HepG2 (cell line): ENCODE data around the gene ADAM19. TPM values are rescaled to one million over a fixed set of nuclear protein-coding genes. Genes with fewer than 3 reads are reported as not detected.

ENCODE experiments used
- ATAC-seq: fragments of 200-7000 bp; cut with Tn5 transposase; 3 replicates; pipeline ENCODE4 v1.9.1; 2020; ENCODE audit warnings: mild to moderate bottlenecking, moderate library complexity
- BruUV-seq: library from RNA; stranded (reverse); fragments of 400-500 nt; replicated peaks from 2 replicates; lab custom pipeline; 2021; lab: Mats Ljungman, UMichigan
- CTCF ChIA-PET: fragments of 300-600 bp; formaldehyde crosslinking; extraction: SDS; loops from one replicate; lab custom pipeline; 2021; ENCODE audit warnings: low total read pairs, inconsistent platforms, low intra/inter-chr PET ratio; lab: Yijun Ruan, JAX
- POLR2A ChIA-PET: fragments of 350-600 bp; sonication (Branson Sonifier 250); formaldehyde crosslinking; loops from one replicate; lab custom pipeline; 2020; ENCODE audit warnings: antibody characterized with exemption, inconsistent platforms; lab: Yijun Ruan, JAX
- DNase-seq: peaks from one replicate; pipeline ENCODE4 v3.0.0-alpha.2; 2015; ENCODE audit warnings: low spot score
- FAIRE-seq: peaks from 3 replicates; lab custom pipeline; 2011; peaks lifted over from hg19 to GRCh38; lab: Jason Lieb, UNC
- H2AFZ ChIP-seq: one replicate; pipeline ENCODE4 v1.6.1; 2011; ENCODE audit warnings: low read length, inconsistent platforms
- H3K27ac ChIP-seq: fragments of 300-600 bp; 3 replicates; pipeline ENCODE4 v1.8.0; 2011; ENCODE audit warnings: mixed run types, mild to moderate bottlenecking, mixed read lengths, low read length, inconsistent platforms; ENCODE audit not compliant: insufficient read depth; ENCODE audit errors: extremely low read length
- H3K27me3 ChIP-seq, 2 experiments: fragments of 200-600 bp in 1 of 2; 2 replicates in 1 of 2; 3 replicates in 1 of 2; pipeline versions ENCODE4 v1.6.0 to v1.8.0; 2011; ENCODE audit warnings: low read length in 2 of 2, mild to moderate bottlenecking in 2 of 2, moderate library complexity in 2 of 2, inconsistent platforms in 1 of 2; ENCODE audit not compliant: insufficient read depth in 2 of 2, control insufficient read depth in 1 of 2
- H3K36me3 ChIP-seq, 2 experiments: fragments of 200-600 bp in 1 of 2; replicated peaks in 1 of 2; 2 replicates in 1 of 2; 3 replicates in 1 of 2; pipeline versions ENCODE4 v1.5.1 to v1.8.0; 2011; ENCODE audit warnings: low read length in 2 of 2, inconsistent platforms in 1 of 2; ENCODE audit not compliant: insufficient read depth in 2 of 2, control insufficient read depth in 1 of 2
- H3K4me1 ChIP-seq: 2 replicates; pipeline ENCODE4 v1.5.1; 2012; ENCODE audit warnings: low read length, inconsistent platforms; ENCODE audit not compliant: insufficient read depth
- H3K4me2 ChIP-seq: 2 replicates; pipeline ENCODE4 v1.6.0; 2011; ENCODE audit warnings: low read depth, low read length, inconsistent platforms
- H3K4me3 ChIP-seq, 3 experiments: fragments of 200-600 bp in 1 of 3; sonication (generic), shearing (Covaris generic) in 1 of 3; replicated peaks in 1 of 3; 2 replicates each; pipeline ENCODE4 v1.5.1; 2011 to 2016; ENCODE audit warnings: low read length in 3 of 3, inconsistent platforms in 2 of 3, low read depth in 2 of 3, mild to moderate bottlenecking in 2 of 3, control low read depth in 1 of 3, mixed read lengths in 1 of 3; ENCODE audit not compliant: insufficient read depth in 1 of 3
- H3K79me2 ChIP-seq: one replicate; pipeline ENCODE4 v1.6.1; 2011; ENCODE audit warnings: low read length, inconsistent platforms; ENCODE audit not compliant: insufficient read depth
- H3K9ac ChIP-seq: 2 replicates; pipeline ENCODE4 v1.6.0; 2011; ENCODE audit warnings: mild to moderate bottlenecking, low read depth, low read length, inconsistent platforms; ENCODE audit not compliant: insufficient read depth
- H3K9me3 ChIP-seq: 2 replicates; pipeline ENCODE4 v1.5.1; 2012; ENCODE audit warnings: mild to moderate bottlenecking, low read length
- H4K20me1 ChIP-seq: 2 replicates; pipeline ENCODE4 v1.6.0; 2011; ENCODE audit warnings: inconsistent platforms, mild to moderate bottlenecking, low read length, moderate library complexity; ENCODE audit not compliant: insufficient read depth
- ARNT2 ChIP-seq: sonication (generic); formaldehyde crosslinking; IDR thresholded peaks from 2 replicates; pipeline ENCODE4 v1.8.0; 2022; ENCODE audit warnings: mild to moderate bottlenecking, low read depth, missing genetic modification reagents, moderate library complexity
- EEA1 ChIP-seq: sonication (generic); formaldehyde crosslinking; IDR thresholded peaks from 2 replicates; pipeline ENCODE4 v1.5.1; 2020; ENCODE audit warnings: mild to moderate bottlenecking, missing genetic modification reagents, borderline replicate concordance
- JUN ChIP-seq: sonication (generic); formaldehyde crosslinking; IDR thresholded peaks from 2 replicates; pipeline ENCODE4 v1.4.0; 2020; ENCODE audit warnings: mild to moderate bottlenecking, missing genetic modification reagents
- KAT7 ChIP-seq: IDR thresholded peaks from 2 replicates; pipeline ENCODE4 v1.6.1; 2018; ENCODE audit warnings: borderline replicate concordance, missing compliant biosample characterization
- KDM2A ChIP-seq: sonication (generic); formaldehyde crosslinking; IDR thresholded peaks from 2 replicates; pipeline ENCODE4 v1.4.0; 2020; ENCODE audit warnings: low read depth, missing genetic modification reagents, borderline replicate concordance
- KLF15 ChIP-seq: sonication (generic); formaldehyde crosslinking; IDR thresholded peaks from 2 replicates; pipeline ENCODE4 v1.8.1; 2023; ENCODE audit warnings: borderline replicate concordance, mild to moderate bottlenecking, inconsistent platforms, missing genetic modification reagents, mixed read lengths
- MTA1 ChIP-seq: sonication (generic); formaldehyde crosslinking; IDR thresholded peaks from 2 replicates; pipeline ENCODE4 v1.4.0; 2020; ENCODE audit warnings: missing genetic modification reagents, mild to moderate bottlenecking, borderline replicate concordance
- MTF2 ChIP-seq: sonication (generic); formaldehyde crosslinking; IDR thresholded peaks from 2 replicates; pipeline ENCODE4 v1.5.0; 2020; ENCODE audit warnings: missing genetic modification reagents, borderline replicate concordance
- NCOA1 ChIP-seq: sonication (generic); formaldehyde crosslinking; IDR thresholded peaks from 2 replicates; pipeline ENCODE4 v1.9.0; 2021; ENCODE audit warnings: missing genetic modification reagents
- TCF7 ChIP-seq: sonication (generic); IDR thresholded peaks from 2 replicates; pipeline ENCODE4 v1.6.1; 2016; ENCODE audit warnings: antibody characterized with exemption, low read depth
- ZBTB14 ChIP-seq: sonication (generic); formaldehyde crosslinking; IDR thresholded peaks from 2 replicates; pipeline ENCODE4 v1.4.0; 2020; ENCODE audit warnings: missing genetic modification reagents
- ZKSCAN5 ChIP-seq: sonication (generic); formaldehyde crosslinking; IDR thresholded peaks from 2 replicates; pipeline ENCODE4 v1.5.1; 2020; ENCODE audit warnings: mild to moderate bottlenecking, missing genetic modification reagents
- ZNF10 ChIP-seq: sonication (generic); formaldehyde crosslinking; IDR thresholded peaks from 2 replicates; pipeline ENCODE4 v1.4.0; 2020; ENCODE audit warnings: mild to moderate bottlenecking, low read depth, missing genetic modification reagents, borderline replicate concordance
- ZNF549 ChIP-seq: sonication (generic); formaldehyde crosslinking; IDR thresholded peaks from 2 replicates; pipeline ENCODE4 v1.5.0; 2020; ENCODE audit warnings: missing genetic modification reagents
- ZNF75D ChIP-seq: sonication (generic); formaldehyde crosslinking; IDR thresholded peaks from 2 replicates; pipeline ENCODE4 v1.8.1; 2023; ENCODE audit warnings: missing genetic modification reagents, mild to moderate bottlenecking, borderline replicate concordance
- ZNF800 ChIP-seq: sonication (generic); formaldehyde crosslinking; IDR thresholded peaks from 2 replicates; pipeline ENCODE4 v1.4.0; 2020; ENCODE audit warnings: missing genetic modification reagents
- WGBS: methylation state at CpG from one replicate; pipeline ENCODE4 v1.1.6; 2017; ENCODE audit warnings: low lambda C conversion rate; 5-methylcytosine and 5-hydroxymethylcytosine counted together
- in situ Hi-C: cut with HindIII; loops from 2 replicates; pipeline ENCODE4 v1.10.0; 2017; ENCODE audit warnings: low pct_unique_long_range_greater_than_20kb; ENCODE audit not compliant: extremely low pct_ligation_motif_present
- intact Hi-C: fragments of 100-400 bp; cut with micrococcal nuclease; formaldehyde crosslinking; loops from one replicate; pipeline ENCODE4 v1.10.0; 2022; ENCODE audit not compliant: unreplicated experiment
- polyA plus RNA-seq, 8 experiments: library from polyadenylated mRNA; depleted of rRNA in 3 of 8; stranded (reverse) in 7 of 8; unstranded in 1 of 8; fragments of >200 nt; fragmentation: Illumina TruSeq in 4 of 8; extraction: Trizol in 4 of 8; gene quantifications; 2 replicates each; pipeline versions ENCODE4 v1.2.1 to v1.2.3, GENCODE V29; 2011 to 2016; ENCODE audit warnings: low read depth in 4 of 8, missing spikeins in 1 of 8, mixed read lengths in 1 of 8; ENCODE audit not compliant: insufficient read depth in 1 of 8
- total RNA-seq, 5 experiments: library from RNA; depleted of rRNA; stranded (reverse); fragments of >200 nt; fragmentation: Illumina TruSeq; extraction: Trizol; gene quantifications; 2 replicates each; pipeline ENCODE4 v1.2.3, GENCODE V29; 2016; ENCODE audit warnings: low read depth in 1 of 5

ADAM19 gene
- total and polyA plus RNA-seq, 2 of the 13 experiments (the other 11 are each of a cell fraction or from before 2014, with no cell fraction given): 0.38 to 0.74 TPM

- intact Hi-C loops: no loop called here
- CTCF ChIA-PET: no interaction called here
- WGBS: 41% methylated on average over 5 of the region's 5 CpGs
- no TSS peak for BruUV-seq
- no peak overlapping the region for H3K4me2 ChIP-seq
- H2AFZ ChIP-seq: no peak overlapping the region
- H3K4me1 ChIP-seq: peaks cover 16% of the 10 kb centered on the region
- ATAC-seq (no peak), DNase-seq (no peak), FAIRE-seq (no peak)
- no peak overlapping the region for H3K27ac ChIP-seq
- H3K9me3 ChIP-seq: no peaks in the 10 kb centered on the region
- no peak overlapping the region for H3K9ac ChIP-seq
- POLR2A ChIA-PET: no interaction called here
- H3K79me2 ChIP-seq: no peaks in the 10 kb centered on the region
- H3K36me3 ChIP-seq: no peaks in the 10 kb centered on the region
- TF ChIP-seq ZNF10 (CRISPR knock-in tag) (no peak), ZKSCAN5 (CRISPR knock-in tag) (no peak), KAT7 (CRISPR knock-in tag) (no peak), KLF15 (no peak), EEA1 (CRISPR knock-in tag) (no peak), ARNT2 (CRISPR knock-in tag) (no peak), ZNF75D (CRISPR knock-in tag) (no peak), TCF7 (no peak), KDM2A (CRISPR knock-in tag) (no peak), MTA1 (no peak), ZBTB14 (CRISPR knock-in tag) (no peak), MTF2 (no peak), ZNF800 (CRISPR knock-in tag) (no peak), NCOA1 (no peak), JUN (CRISPR knock-in tag) (no peak), ZNF549 (CRISPR knock-in tag) (no peak)
- in situ Hi-C loops: no loop called here
- H3K27me3 ChIP-seq: no peaks in the 10 kb centered on the region
- H3K4me3 ChIP-seq: no peak overlapping the region
- no peaks in the 10 kb centered on the region for H4K20me1 ChIP-seq
Observed at GRCh38 chr5:157516626-157517325, 58.8 kb downstream of the ADAM19 start.
